Mammary epithelial cell (primary cell): Measurements from ENCODE around the gene SPEG.

ENCODE experiments used
- EZH2 ChIP-seq: IDR thresholded peaks from 2 replicates; pipeline ENCODE4 v1.6.1; 2012; ENCODE audit warnings: low read length, inconsistent platforms, borderline replicate concordance
- TF ChIP-seq, protein P1 (sequence below), 2 donors: IDR thresholded peaks in 1 of 2; conservative IDR thresholded peaks in 1 of 2; 2 replicates each; pipeline ENCODE4 v1.5.1; 2011 to 2012; ENCODE audit warnings: inconsistent platforms in 2 of 2, low read length in 2 of 2, mild to moderate bottlenecking in 2 of 2, control low read depth in 1 of 2, low read depth in 1 of 2; ENCODE audit not compliant: insufficient read depth in 1 of 2; ENCODE audit errors: extremely low read depth in 1 of 2

GRCh38 chr2:219444566-219445091 lies 10.0 kb downstream of the SPEG start:
- TF ChIP-seq, protein P1, sequence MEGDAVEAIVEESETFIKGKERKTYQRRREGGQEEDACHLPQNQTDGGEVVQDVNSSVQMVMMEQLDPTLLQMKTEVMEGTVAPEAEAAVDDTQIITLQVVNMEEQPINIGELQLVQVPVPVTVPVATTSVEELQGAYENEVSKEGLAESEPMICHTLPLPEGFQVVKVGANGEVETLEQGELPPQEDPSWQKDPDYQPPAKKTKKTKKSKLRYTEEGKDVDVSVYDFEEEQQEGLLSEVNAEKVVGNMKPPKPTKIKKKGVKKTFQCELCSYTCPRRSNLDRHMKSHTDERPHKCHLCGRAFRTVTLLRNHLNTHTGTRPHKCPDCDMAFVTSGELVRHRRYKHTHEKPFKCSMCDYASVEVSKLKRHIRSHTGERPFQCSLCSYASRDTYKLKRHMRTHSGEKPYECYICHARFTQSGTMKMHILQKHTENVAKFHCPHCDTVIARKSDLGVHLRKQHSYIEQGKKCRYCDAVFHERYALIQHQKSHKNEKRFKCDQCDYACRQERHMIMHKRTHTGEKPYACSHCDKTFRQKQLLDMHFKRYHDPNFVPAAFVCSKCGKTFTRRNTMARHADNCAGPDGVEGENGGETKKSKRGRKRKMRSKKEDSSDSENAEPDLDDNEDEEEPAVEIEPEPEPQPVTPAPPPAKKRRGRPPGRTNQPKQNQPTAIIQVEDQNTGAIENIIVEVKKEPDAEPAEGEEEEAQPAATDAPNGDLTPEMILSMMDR (conservative IDR thresholded peaks at IDR 0.05 in 1 of 2, IDR thresholded peaks at IDR 0.05 in 1 of 2; ENCODE audit: extremely low read depth in 1 of 2, insufficient read depth in 1 of 2, low read depth in 1 of 2, low read length in 2 of 2), result no peak
- TF ChIP-seq EZH2, result no peak
